Jurkat, Clone E6-1 (cell line): ENCODE data around the gene KIRREL3.

Experiments
- DNase-seq: peaks from one replicate; pipeline ENCODE4 v3.0.0-alpha.2; 2011; ENCODE audit warnings: low read depth, low spot score
- H3K4me3 ChIP-seq: 2 replicates; pipeline ENCODE4 v1.5.1; 2011; ENCODE audit warnings: mild to moderate bottlenecking, low read length, control low read depth, moderate library complexity

Gene KIRREL3

GRCh38 chr11:126738295-126739031, 262.1 kb downstream of the KIRREL3 start:
- DNase-seq = no peak
- no peak overlapping the region for H3K4me3 ChIP-seq

- no peak for DNase-seq
- no peak overlapping the region for H3K4me3 ChIP-seq
These were observed 263.6 kb downstream of the KIRREL3 start for GRCh38 chr11:126736682-126737572.

- no peak for DNase-seq
- H3K4me3 ChIP-seq = no peak overlapping the region
These were observed 265.8 kb downstream of the KIRREL3 start for GRCh38 chr11:126734752-126735151.

- no peak overlapping the region for H3K4me3 ChIP-seq
- DNase-seq = no peak
These were observed 266.9 kb downstream of the KIRREL3 start for GRCh38 chr11:126733685-126734084.

- 0 out of 2 replicates have a peak overlapping the region, but pooled peaks have one; percentile 9 for H3K4me3 ChIP-seq
- no peak for DNase-seq
These were observed 267.6 kb downstream of the KIRREL3 start for GRCh38 chr11:126732981-126733380.

- no peak for DNase-seq
- H3K4me3 ChIP-seq = no peak overlapping the region
These were observed 268.9 kb downstream of the KIRREL3 start for GRCh38 chr11:126731576-126732142.

- no peak for DNase-seq
- no peak overlapping the region for H3K4me3 ChIP-seq
These were observed 273.2 kb downstream of the KIRREL3 start for GRCh38 chr11:126727381-126727780.

GRCh38 chr11:126725521-126725920, 275.0 kb downstream of the KIRREL3 start:
- no peak for DNase-seq
- H3K4me3 ChIP-seq = no peak overlapping the region

- H3K4me3 ChIP-seq = no peak overlapping the region
- no peak for DNase-seq
These were observed 275.5 kb downstream of the KIRREL3 start for GRCh38 chr11:126725043-126725442.

GRCh38 chr11:126723665-126724045, 276.9 kb downstream of the KIRREL3 start:
- no peak for DNase-seq
- no peak overlapping the region for H3K4me3 ChIP-seq

- H3K4me3 ChIP-seq = no peak overlapping the region
- no peak for DNase-seq
These were observed 277.5 kb downstream of the KIRREL3 start for GRCh38 chr11:126722956-126723664.

GRCh38 chr11:126722006-126722736, 278.4 kb downstream of the KIRREL3 start:
- no peak overlapping the region for H3K4me3 ChIP-seq

GRCh38 chr11:126720539-126721235, 279.9 kb downstream of the KIRREL3 start:
- H3K4me3 ChIP-seq = no peak overlapping the region
- no peak for DNase-seq

More at GRCh38 chr11:126722006-126722736, 278.4 kb downstream of the KIRREL3 start:
- DNase-seq = no peak

GRCh38 chr11:126719740-126720139, 280.8 kb downstream of the KIRREL3 start:
- no peak overlapping the region for H3K4me3 ChIP-seq
- no peak for DNase-seq

GRCh38 chr11:126718276-126718675, 282.3 kb downstream of the KIRREL3 start:
- DNase-seq = no peak

GRCh38 chr11:126716456-126717083, 284.0 kb downstream of the KIRREL3 start:
- DNase-seq = peak; percentile 29
- no peak overlapping the region for H3K4me3 ChIP-seq

More at GRCh38 chr11:126718276-126718675, 282.3 kb downstream of the KIRREL3 start:
- no peak overlapping the region for H3K4me3 ChIP-seq

GRCh38 chr11:126713806-126714205, 286.8 kb downstream of the KIRREL3 start:
- no peak overlapping the region for H3K4me3 ChIP-seq
- no peak for DNase-seq
